Measurements from ENCODE around the gene PKN1.
"Not testable (repeated sequence)": the region's sequence is repeated elsewhere in the genome, so short reads cannot be mapped to it uniquely, and the experiment has no call there.

Gene PKN1

GRCh38 chr19:14402332-14403144 lies 30.6 kb upstream of the PKN1 start:
- H3K4me3 ChIP-seq (replicated peaks; ENCODE audit: low read depth, low read length), result no peak overlapping the region
- TF ChIP-seq, protein P1, sequence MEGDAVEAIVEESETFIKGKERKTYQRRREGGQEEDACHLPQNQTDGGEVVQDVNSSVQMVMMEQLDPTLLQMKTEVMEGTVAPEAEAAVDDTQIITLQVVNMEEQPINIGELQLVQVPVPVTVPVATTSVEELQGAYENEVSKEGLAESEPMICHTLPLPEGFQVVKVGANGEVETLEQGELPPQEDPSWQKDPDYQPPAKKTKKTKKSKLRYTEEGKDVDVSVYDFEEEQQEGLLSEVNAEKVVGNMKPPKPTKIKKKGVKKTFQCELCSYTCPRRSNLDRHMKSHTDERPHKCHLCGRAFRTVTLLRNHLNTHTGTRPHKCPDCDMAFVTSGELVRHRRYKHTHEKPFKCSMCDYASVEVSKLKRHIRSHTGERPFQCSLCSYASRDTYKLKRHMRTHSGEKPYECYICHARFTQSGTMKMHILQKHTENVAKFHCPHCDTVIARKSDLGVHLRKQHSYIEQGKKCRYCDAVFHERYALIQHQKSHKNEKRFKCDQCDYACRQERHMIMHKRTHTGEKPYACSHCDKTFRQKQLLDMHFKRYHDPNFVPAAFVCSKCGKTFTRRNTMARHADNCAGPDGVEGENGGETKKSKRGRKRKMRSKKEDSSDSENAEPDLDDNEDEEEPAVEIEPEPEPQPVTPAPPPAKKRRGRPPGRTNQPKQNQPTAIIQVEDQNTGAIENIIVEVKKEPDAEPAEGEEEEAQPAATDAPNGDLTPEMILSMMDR (IDR thresholded peaks at IDR 0.05; ENCODE audit: low read length, missing control alignments), result no peak
- peak; percentile 89 for DNase-seq (ENCODE audit: low read depth)

DNA sequence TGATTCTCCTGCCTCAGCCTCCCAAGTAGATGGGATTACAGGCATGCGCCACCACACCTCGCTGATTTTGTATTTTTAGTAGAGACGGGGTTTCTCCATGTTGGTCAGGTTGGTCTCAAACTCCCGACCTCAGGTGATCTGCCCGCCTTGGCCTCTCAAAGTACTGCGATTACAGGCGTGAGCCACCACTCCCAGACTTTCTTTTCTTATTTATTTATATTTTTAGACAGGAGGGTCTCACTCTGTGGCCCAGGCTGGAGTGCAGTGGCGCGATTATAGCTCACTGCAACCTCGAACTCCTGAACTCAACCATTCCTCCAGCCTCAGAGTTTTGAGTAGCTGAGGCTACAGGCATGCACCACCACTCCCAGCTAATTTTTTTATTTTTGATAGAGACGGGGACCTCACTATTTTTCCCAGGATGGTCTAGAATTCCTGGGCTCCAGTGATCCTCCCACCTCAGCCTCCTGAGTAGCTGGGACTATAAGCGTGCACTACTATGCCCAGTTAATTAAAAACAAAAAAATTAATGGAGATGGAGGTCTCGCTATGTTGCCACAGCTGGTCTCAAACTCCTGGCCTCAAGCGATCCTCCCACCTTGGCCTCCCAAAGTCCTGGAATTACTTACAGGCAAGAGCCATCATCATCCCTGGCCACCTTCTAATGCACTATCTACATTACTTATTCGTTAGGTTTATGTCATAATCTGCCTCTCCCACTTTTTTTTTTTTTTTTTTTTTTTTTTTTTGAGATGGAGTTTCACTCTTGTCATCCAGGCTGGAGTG lies 29.8 kb upstream of the PKN1 start:
- DNase-seq (ENCODE audit: low read depth), result not testable (repeated sequence)

GRCh38 chr19:14404312-14404711 lies 28.8 kb upstream of the PKN1 start:
- TF ChIP-seq, protein P1 (IDR thresholded peaks at IDR 0.05; ENCODE audit: low read length, missing control alignments), result no peak
- no peak for DNase-seq (ENCODE audit: low read depth)
- H3K4me3 ChIP-seq (replicated peaks; ENCODE audit: low read depth, low read length), result no peak overlapping the region

More for the DNA sequence above, 29.8 kb upstream of the PKN1 start:
- not testable (repeated sequence) for H3K4me3 ChIP-seq (replicated peaks; ENCODE audit: low read depth, low read length)

DNA sequence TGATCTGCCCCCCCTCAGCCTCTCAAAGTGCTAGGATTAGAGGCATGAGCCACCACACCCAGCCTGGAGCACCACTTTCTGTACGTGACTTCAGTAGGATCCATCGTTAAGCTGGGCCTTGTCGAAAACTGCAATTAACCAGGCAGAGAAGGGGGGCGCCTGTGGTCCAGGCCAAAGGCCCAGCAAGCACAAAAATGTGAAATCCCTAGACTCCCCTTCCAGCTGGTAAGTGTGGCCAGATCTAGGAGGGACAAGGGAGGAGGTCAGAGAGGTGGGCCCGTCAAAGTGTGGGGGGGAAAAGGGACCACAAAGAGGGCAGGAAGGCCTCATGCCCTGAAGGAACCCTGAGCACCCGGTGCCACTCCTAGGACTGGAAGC lies 27.7 kb upstream of the PKN1 start:
- TF ChIP-seq, protein P1 (IDR thresholded peaks at IDR 0.05; ENCODE audit: low read length, missing control alignments), result no peak
- no peak for DNase-seq (ENCODE audit: low read depth)
- H3K4me3 ChIP-seq (replicated peaks; ENCODE audit: low read depth, low read length), result no peak overlapping the region

DNA sequence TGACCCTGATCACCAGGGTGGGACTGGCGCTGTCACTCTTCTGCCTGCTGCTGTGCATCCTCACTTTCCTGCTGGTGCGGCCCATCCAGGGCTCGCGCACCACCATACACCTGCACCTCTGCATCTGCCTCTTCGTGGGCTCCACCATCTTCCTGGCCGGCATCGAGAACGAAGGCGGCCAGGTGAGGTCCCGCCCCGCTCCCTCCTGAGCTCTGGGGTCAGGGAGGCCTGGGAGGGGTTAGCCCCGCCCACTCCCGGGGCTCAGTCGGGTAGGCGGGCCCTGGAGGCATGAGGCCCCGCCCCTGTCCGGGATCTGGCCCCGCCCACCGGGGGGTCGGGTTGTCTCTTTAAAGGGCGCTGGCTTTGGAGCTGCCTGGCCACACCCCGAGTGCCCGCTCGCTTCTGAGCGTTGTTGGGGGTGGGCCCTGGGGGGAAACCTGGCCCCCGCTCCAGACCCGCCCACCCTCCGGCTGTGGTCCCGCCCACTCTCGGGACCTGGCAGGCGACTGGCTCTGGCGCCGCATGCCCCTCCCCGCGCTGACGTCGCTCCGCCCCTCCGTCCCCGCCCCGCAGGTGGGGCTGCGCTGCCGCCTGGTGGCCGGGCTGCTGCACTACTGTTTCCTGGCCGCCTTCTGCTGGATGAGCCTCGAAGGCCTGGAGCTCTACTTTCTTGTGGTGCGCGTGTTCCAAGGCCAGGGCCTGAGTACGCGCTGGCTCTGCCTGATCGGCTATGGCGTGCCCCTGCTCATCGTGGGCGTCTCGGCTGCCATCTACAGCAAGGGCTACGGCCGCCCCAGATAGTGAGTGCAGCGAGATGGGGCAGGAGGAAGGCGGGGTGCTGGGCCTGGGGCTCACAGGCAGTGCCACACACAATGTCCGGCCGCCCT lies 27.1 kb upstream of the PKN1 start:
- DNase-seq (ENCODE audit: low read depth), result peak; percentile 89
- no peak overlapping the region for H3K4me3 ChIP-seq (replicated peaks; ENCODE audit: low read depth, low read length)
- TF ChIP-seq, protein P1 (IDR thresholded peaks at IDR 0.05; ENCODE audit: low read length, missing control alignments), result peak; percentile 55

DNA sequence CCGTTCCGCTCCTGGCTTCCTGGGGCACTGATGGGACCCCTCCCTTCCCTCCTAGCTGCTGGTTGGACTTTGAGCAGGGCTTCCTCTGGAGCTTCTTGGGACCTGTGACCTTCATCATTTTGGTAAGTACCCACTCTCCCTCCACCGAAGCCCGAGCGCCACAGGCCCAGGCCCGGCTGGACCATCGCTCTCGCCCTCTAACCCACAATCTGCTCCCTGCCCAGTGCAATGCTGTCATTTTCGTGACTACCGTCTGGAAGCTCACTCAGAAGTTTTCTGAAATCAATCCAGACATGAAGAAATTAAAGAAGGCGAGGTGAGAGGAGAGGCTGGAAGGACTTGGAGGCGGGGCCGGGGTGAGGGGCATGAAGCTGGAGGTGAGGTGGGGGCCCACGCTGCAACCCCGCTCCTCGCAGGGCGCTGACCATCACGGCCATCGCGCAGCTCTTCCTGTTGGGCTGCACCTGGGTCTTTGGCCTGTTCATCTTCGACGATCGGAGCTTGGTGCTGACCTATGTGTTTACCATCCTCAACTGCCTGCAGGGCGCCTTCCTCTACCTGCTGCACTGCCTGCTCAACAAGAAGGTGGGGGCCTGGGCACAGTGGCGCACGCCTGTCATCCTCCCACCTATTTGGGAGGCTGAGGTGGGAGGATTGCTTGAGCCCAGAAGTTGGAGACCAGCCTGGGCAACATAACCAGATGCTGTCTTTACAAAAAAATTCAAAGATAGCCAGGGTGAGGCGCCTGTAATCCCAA lies 26.3 kb upstream of the PKN1 start:
- no peak for DNase-seq (ENCODE audit: low read depth)
- TF ChIP-seq, protein P1 (IDR thresholded peaks at IDR 0.05; ENCODE audit: low read length, missing control alignments), result no peak
- H3K4me3 ChIP-seq (replicated peaks; ENCODE audit: low read depth, low read length), result no peak overlapping the region
